GM23338 (cell line): ENCODE measurements around the gene RBPJ. TPM values are rescaled to one million over a fixed set of nuclear protein-coding genes. Genes with fewer than 3 reads are reported as not detected.
A peak's percentile ranks its signal among the peaks of the same experiment; 100 is the strongest.

Experiments
- ATAC-seq: fragments of 200-7000 bp; cut with Tn5 transposase; 3 replicates; pipeline ENCODE4 v1.9.1; 2020
- DNase-seq: peaks from one replicate; pipeline ENCODE4 v3.0.0-alpha.2; 2015; ENCODE audit warnings: low spot score
- H2AFZ ChIP-seq: fragments of 200-600 bp; sonication (generic); 2 replicates; pipeline ENCODE4 v1.8.0; 2016; ENCODE audit warnings: antibody characterized with exemption, mild to moderate bottlenecking, moderate library complexity
- H3F3A ChIP-seq: fragments of 200-600 bp; sonication (generic); replicated peaks from 2 replicates; pipeline ENCODE4 v1.8.0; 2017; ENCODE audit warnings: antibody characterized with exemption, mixed run types, low read depth
- H3K27ac ChIP-seq: fragments of 200-600 bp; sonication (generic); 2 replicates; pipeline ENCODE4 v1.6.1; 2016; ENCODE audit warnings: low read depth
- H3K27me3 ChIP-seq: fragments of 200-600 bp; sonication (generic); 2 replicates; pipeline ENCODE4 v1.8.0; 2016; ENCODE audit warnings: mild to moderate bottlenecking, mixed run types, moderate library complexity; ENCODE audit not compliant: insufficient read depth
- H3K36me3 ChIP-seq: fragments of 200-600 bp; sonication (generic); 2 replicates; pipeline ENCODE4 v1.8.0; 2016; ENCODE audit warnings: mild to moderate bottlenecking; ENCODE audit not compliant: insufficient read depth
- H3K4me1 ChIP-seq: fragments of 200-600 bp; sonication (generic); 2 replicates; pipeline ENCODE4 v1.8.0; 2016; ENCODE audit warnings: mild to moderate bottlenecking, moderate library complexity; ENCODE audit not compliant: insufficient read depth
- H3K4me2 ChIP-seq: fragments of 200-600 bp; sonication (generic); 2 replicates; pipeline ENCODE4 v1.7.1; 2017; ENCODE audit warnings: mixed run types
- H3K4me3 ChIP-seq: fragments of 200-600 bp; sonication (generic); 2 replicates; pipeline ENCODE4 v1.6.1; 2016; ENCODE audit warnings: mixed run types
- H3K79me2 ChIP-seq: fragments of 200-600 bp; sonication (generic); replicated peaks from 2 replicates; pipeline ENCODE4 v1.8.0; 2017; ENCODE audit warnings: mild to moderate bottlenecking; ENCODE audit not compliant: insufficient read depth
- H3K9me2 ChIP-seq: fragments of 200-600 bp; sonication (generic); 2 replicates; pipeline ENCODE4 v1.8.0; 2017; ENCODE audit not compliant: insufficient read depth
- H4K20me1 ChIP-seq: fragments of 200-600 bp; sonication (generic); replicated peaks from 2 replicates; pipeline ENCODE4 v1.8.0; 2017; ENCODE audit warnings: mild to moderate bottlenecking; ENCODE audit not compliant: insufficient read depth
- H3K27ac Mint-ChIP-seq: 2 replicates; pipeline ENCODE4 v1.8.0; 2020; ENCODE audit warnings: inconsistent platforms, mild to moderate bottlenecking, moderate library complexity, mixed read lengths
- H3K27me3 Mint-ChIP-seq: 3 replicates; pipeline ENCODE4 v1.8.0; 2022; ENCODE audit warnings: low read depth, mild to moderate bottlenecking, moderate library complexity, mixed read lengths, inconsistent platforms; ENCODE audit not compliant: insufficient read depth, poor library complexity
- H3K36me3 Mint-ChIP-seq: 3 replicates; pipeline ENCODE4 v1.8.0; 2021; ENCODE audit warnings: low read depth, mild to moderate bottlenecking, inconsistent platforms, moderate library complexity, mixed read lengths
- H3K4me1 Mint-ChIP-seq: 3 replicates; pipeline ENCODE4 v1.8.0; 2020; ENCODE audit warnings: mild to moderate bottlenecking, inconsistent platforms, mixed read lengths
- H3K4me3 Mint-ChIP-seq: 3 replicates; pipeline ENCODE4 v1.8.0; 2021; ENCODE audit warnings: moderate library complexity, mild to moderate bottlenecking, inconsistent platforms, mixed read lengths
- H3K9me3 Mint-ChIP-seq: 3 replicates; pipeline ENCODE4 v1.8.0; 2020; ENCODE audit warnings: moderate library complexity, mild to moderate bottlenecking, inconsistent platforms, mixed read lengths
- CREB1 ChIP-seq: fragments of 250-450 bp; sonication (Bioruptor Pico); IDR thresholded peaks from 2 replicates; pipeline ENCODE4 v1.5.0; 2020; ENCODE audit warnings: low read depth, mild to moderate bottlenecking, moderate library complexity
- CTCF ChIP-seq, 2 experiments: fragments of 200-600 bp in 1 of 2; sonication (generic) in 1 of 2; conservative IDR thresholded peaks; 2 replicates each; pipeline versions ENCODE4 v1.5.1 to v1.6.1; 2016 to 2017; ENCODE audit warnings: antibody characterized with exemption in 2 of 2, low read depth in 2 of 2, mild to moderate bottlenecking in 2 of 2, moderate library complexity in 1 of 2
- ETS1 ChIP-seq: IDR thresholded peaks from 2 replicates; pipeline ENCODE4 v1.6.1; 2016; ENCODE audit warnings: antibody characterized with exemption
- EZH2 ChIP-seq: fragments of 200-600 bp; sonication (generic); IDR thresholded peaks from one replicate; pipeline ENCODE4 v1.8.0; 2017; ENCODE audit warnings: antibody characterized with exemption, mild to moderate bottlenecking, low read depth; ENCODE audit not compliant: unreplicated experiment
- EZH2phosphoT487 ChIP-seq: fragments of 200-600 bp; sonication (generic); IDR thresholded peaks from one replicate; pipeline ENCODE4 v1.8.1; 2018; ENCODE audit warnings: antibody characterized with exemption; ENCODE audit not compliant: unreplicated experiment
- JUNB ChIP-seq: IDR thresholded peaks from one replicate; pipeline ENCODE4 v1.6.1; 2016; ENCODE audit warnings: antibody characterized with exemption; ENCODE audit not compliant: unreplicated experiment
- NANOG ChIP-seq: IDR thresholded peaks from 2 replicates; pipeline ENCODE4 v1.6.1; 2016; ENCODE audit warnings: antibody characterized with exemption, borderline replicate concordance
- POLR2AphosphoS5 ChIP-seq: IDR thresholded peaks from 2 replicates; pipeline ENCODE4 v1.6.1; 2016; ENCODE audit warnings: antibody characterized with exemption, low read depth
- REST ChIP-seq: IDR thresholded peaks from one replicate; pipeline ENCODE4 v1.6.1; 2018; ENCODE audit warnings: antibody characterized with exemption; ENCODE audit not compliant: unreplicated experiment
- STAT1 ChIP-seq: IDR thresholded peaks from one replicate; pipeline ENCODE4 v1.6.1; 2016; ENCODE audit warnings: antibody characterized with exemption; ENCODE audit not compliant: unreplicated experiment
- ZNF331 ChIP-seq: fragments of 250-450 bp; sonication (Bioruptor Pico); IDR thresholded peaks from 2 replicates; pipeline ENCODE4 v1.5.0; 2020; ENCODE audit warnings: low read depth, mild to moderate bottlenecking, moderate library complexity
- polyA plus RNA-seq: library from polyadenylated mRNA; unstranded; fragments of >200 nt; fragmentation: Nextera tagmentation; extraction: Ambion mirVana; gene quantifications from 2 replicates; pipeline ENCODE4 v1.2.1, GENCODE V29; 2016
- total RNA-seq: library from RNA; depleted of rRNA; stranded (reverse); fragments of >200 nt; shearing (Covaris generic); gene quantifications from 2 replicates; pipeline ENCODE4 v1.2.3, GENCODE V29; 2014

Gene RBPJ
- total and polyA plus RNA-seq, 2 experiments from 2014 or later: 212 to 457 TPM

GRCh38 chr4:26289401-26289800, 31.4 kb upstream of the RBPJ start (continued):
- TF ChIP-seq EZH2 (no peak), POLR2AphosphoS5 (no peak), CREB1 (CRISPR knock-in tag) (no peak), EZH2phosphoT487 (no peak), ZNF331 (CRISPR knock-in tag) (no peak), CTCF (conservative IDR thresholded peaks at IDR 0.05; ENCODE audit: low read depth in 2 of 2) (no peak), JUNB (no peak), ETS1 (no peak), REST (no peak), STAT1 (no peak), NANOG (no peak)

GRCh38 chr4:26290321-26290720, 30.5 kb upstream of the RBPJ start:
- Mint-ChIP-seq H3K4me1 (peaks cover 8% of the 10 kb centered on the region), H3K27me3 (no peaks in the 10 kb centered on the region), H3K9me3 (no peaks in the 10 kb centered on the region), H3K4me3 (no peak overlapping the region), H3K27ac (no peak overlapping the region), H3K36me3 (no peaks in the 10 kb centered on the region)
- H3K9me2 ChIP-seq: no peaks in the 10 kb centered on the region
- no peaks in the 10 kb centered on the region for H3F3A ChIP-seq
- H3K79me2 ChIP-seq: no peaks in the 10 kb centered on the region
- H3K4me2 ChIP-seq: no peak overlapping the region
- DNase-seq (no peak), ATAC-seq (no peak)
- H3K27ac ChIP-seq: 0 out of 2 replicates have a peak overlapping the region, but pooled peaks have one; percentile 14
- no peak overlapping the region for H3K4me3 ChIP-seq
- H2AFZ ChIP-seq: peak overlapping the region; percentile 33; the same call in 1 of the 2 replicates
- H3K27me3 ChIP-seq: no peaks in the 10 kb centered on the region
- H3K36me3 ChIP-seq: no peaks in the 10 kb centered on the region
- TF ChIP-seq CTCF (conservative IDR thresholded peaks at IDR 0.05; ENCODE audit: low read depth in 2 of 2): no peak
- TF ChIP-seq JUNB: no peak
- H4K20me1 ChIP-seq: no peaks in the 10 kb centered on the region
- H3K4me1 ChIP-seq: peaks cover 8% of the 10 kb centered on the region; the same call in 1 of the 2 replicates
